Measurements from ENCODE around the gene GNB1L. TPM values are rescaled to one million over a fixed set of nuclear protein-coding genes. Genes with fewer than 3 reads are reported as not detected.
"Not testable (repeated sequence)": the region's sequence is repeated elsewhere in the genome, so short reads cannot be mapped to it uniquely, and the experiment has no call there.

Gene GNB1L
- total RNA-seq, 1 donor from 2014 or later, result 5.5 TPM

DNA sequence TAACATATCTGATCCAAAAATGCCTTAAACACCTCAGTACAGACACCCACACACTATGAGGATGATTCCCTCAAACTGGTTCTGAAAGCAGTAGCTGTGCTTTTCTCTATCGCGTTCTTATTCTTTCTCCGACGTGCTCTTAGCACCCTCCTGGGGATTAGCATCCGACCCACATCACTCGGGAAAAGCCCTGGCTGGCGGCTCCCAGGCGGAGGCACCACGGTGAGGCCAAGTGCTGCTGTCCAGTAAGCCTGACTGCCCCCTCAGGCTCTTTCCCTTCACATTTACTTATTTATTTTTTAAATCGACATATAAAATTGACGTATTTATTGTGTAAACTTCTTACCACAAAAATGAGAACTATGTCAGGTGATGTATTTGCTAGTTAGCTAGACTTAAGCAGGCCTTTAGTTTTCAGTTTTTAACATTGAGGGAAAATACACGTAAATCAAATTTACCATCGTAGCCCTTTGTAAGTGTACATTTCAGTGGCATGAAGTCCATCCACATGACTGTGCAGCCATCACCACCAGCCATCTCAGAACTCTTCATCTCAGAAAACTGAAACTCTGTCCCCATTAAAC lies 74.9 kb downstream of the GNB1L start:
- no peak for DNase-seq (ENCODE audit: low read depth in 2 of 2)

GRCh38 chr22:19779011-19779421 lies 75.7 kb downstream of the GNB1L start:
- DNase-seq (ENCODE audit: low read depth in 2 of 2), result no peak

GRCh38 chr22:19777192-19777591 lies 77.5 kb downstream of the GNB1L start:
- DNase-seq (ENCODE audit: low read depth in 2 of 2), result not testable (repeated sequence)

- no peak for DNase-seq (ENCODE audit: low read depth in 2 of 2)
These were observed 78.1 kb downstream of the GNB1L start for GRCh38 chr22:19776433-19777031.

GRCh38 chr22:19775496-19776325 lies 79.0 kb downstream of the GNB1L start:
- DNase-seq (ENCODE audit: low read depth in 2 of 2), result no peak

GRCh38 chr22:19774628-19775027 lies 80.0 kb downstream of the GNB1L start:
- DNase-seq (ENCODE audit: low read depth in 2 of 2), result no peak

- DNase-seq (ENCODE audit: low read depth in 2 of 2), result no peak
These were observed 81.1 kb downstream of the GNB1L start for GRCh38 chr22:19773470-19774040.

DNA sequence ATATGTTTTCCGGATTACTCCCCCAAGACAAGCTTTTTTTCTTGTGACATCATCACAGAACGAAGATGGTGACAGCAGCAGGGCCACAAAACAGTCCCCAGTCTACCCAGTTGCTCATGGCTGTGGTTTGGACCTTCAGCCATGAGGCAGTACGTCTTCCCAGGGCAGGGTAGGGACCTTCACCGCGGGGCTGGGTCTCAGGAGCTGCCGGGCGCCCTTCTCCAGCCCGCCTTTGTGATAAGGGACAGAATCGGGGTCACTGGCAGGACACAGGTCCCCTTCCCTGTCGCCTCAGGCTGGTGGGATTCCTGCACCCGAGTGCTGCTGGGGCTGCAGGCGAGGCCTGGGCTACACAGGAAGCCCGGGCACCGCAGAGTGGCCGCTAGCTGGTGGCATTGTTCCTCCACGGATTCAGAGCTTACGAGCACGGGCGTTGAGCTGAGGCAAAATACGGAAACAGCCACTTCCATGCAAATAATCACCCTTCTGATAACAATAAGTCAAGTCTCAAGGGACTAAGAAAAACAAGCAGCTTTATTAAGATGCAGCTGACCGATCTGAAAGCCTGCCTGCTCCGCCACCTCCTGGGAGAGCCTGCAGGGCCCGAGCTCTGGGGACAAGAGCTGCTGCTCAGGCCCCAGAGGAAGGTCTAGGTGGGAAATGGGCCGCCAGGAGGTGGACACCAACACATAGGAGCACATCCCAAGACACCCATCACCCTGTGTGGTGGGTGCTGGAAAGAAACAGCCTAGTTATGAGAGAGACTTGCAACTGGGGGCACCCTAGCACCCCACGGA lies 81.8 kb downstream of the GNB1L start:
- DNase-seq (ENCODE audit: low read depth in 2 of 2), result peak in 1 of 2 donors; percentile 79

DNA sequence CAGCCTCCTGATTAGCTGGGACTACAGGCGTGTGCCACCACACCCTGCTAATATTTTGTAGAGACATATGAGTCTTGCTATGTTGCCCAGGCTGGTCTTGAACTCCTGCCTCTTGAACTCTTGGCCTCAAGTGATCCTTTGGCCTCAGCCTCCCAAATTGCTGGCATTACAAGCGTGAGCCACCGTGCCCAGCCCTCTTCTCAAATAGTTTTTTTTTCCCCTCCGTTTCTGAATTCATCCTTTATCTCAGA lies 82.3 kb downstream of the GNB1L start:
- no peak for DNase-seq (ENCODE audit: low read depth in 2 of 2)

GRCh38 chr22:19770349-19771220 lies 84.1 kb downstream of the GNB1L start:
- no peak for DNase-seq (ENCODE audit: low read depth in 2 of 2)

GRCh38 chr22:19769393-19769715 lies 85.3 kb downstream of the GNB1L start:
- DNase-seq (ENCODE audit: low read depth in 2 of 2), result no peak

DNA sequence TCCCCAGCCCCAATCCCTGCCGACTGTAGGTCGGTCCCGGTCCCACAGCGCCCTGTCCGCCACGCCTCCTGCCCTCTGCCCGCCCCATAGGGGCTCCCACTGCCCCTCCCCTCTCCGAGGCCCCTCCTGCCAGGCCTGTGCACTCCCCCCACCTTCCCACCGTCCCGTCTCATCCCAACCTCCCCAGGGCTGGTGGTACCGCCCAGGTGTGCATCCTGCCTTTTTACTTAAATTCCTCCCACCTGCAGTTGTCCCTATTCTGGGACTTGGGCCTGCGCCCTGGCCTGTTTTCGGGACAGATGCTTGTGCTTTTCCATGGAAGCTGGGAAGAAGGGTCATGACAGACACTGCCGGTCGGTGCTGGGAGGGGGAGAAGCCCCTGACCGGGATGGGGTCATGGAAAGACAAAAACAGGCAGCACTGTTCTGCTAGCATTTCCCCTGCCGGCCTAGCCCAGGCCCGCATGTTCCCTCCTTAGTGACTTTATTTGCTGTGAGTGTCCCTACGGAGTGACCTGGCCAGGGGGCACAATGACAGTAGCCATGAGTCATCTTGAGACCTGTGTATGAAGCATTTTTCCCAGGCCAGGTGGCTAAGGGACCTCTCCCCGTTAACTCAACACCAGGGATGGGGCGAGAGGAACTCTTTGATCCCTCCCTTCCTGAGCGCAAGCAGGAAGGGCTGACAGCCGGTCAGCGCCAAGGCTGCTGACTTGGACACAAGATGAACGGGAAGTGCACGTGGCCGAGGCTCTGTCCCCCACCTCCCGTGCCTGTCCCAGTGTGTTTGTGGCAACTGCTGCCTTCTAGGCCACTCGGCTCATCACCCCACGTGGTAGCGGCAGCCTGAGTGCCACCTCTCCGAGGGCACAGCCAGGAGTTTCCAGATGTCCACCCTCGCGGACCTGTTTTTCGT lies 87.0 kb downstream of the GNB1L start:
- DNase-seq (ENCODE audit: low read depth in 2 of 2), result peak; percentile 88 to 99

- peak; percentile 80 to 85 for DNase-seq (ENCODE audit: low read depth in 2 of 2)
These were observed 87.9 kb downstream of the GNB1L start for GRCh38 chr22:19766511-19767426.

DNA sequence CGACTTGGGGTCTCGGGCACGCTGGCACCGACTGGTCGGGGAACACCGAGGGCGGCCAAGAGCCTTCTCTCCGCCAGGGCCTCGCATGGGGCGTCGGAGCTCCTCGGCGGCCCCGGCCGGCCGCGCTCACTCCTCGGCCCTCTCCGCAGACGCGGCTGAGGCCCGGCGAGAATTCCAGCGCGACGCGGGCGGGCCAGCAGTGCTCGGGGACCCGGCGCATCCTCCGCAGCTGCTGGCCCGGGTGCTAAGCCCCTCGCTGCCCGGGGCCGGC lies 88.5 kb downstream of the GNB1L start:
- no peak for DNase-seq (ENCODE audit: low read depth in 2 of 2)

GRCh38 chr22:19765477-19766239 lies 89.0 kb downstream of the GNB1L start:
- DNase-seq (ENCODE audit: low read depth in 2 of 2), result peak in 1 of 2 donors; percentile 53

DNA sequence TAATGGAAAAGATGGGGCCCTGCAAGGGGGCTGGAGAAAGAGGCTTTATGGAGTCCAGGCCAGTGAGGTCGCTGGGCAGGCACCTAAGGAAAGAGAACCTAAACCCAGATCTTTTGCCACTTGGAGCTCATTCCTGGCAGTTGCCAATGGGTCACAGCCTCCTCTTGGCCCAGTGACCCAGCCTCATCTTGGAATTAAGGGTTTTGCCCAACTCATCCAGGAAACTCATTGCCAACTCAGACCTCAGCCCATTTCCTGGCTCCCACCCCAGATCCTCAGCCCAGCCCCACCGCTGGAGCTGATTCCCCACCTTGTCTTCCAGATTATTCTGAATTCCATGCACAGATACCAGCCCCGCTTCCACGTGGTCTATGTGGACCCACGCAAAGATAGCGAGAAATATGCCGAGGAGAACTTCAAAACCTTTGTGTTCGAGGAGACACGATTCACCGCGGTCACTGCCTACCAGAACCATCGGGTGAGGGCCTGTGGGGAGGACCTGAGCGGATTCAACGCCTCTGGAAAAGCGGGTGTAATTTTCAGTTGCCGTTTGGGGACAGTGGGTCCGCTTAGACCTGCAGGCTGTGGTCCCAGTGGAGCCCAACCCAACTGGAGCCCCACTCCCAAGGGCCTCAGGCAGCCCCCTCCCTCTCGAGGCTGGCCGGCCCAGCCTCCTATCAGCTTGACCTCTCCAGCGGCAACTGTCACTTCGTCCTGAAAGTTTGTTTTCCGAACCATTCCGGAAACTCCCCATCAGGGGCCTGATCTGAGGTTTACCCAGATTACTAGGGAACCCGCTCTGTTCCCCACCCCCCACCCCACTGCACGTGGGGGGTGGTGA lies 89.8 kb downstream of the GNB1L start:
- DNase-seq (ENCODE audit: low read depth in 2 of 2), result peak in 1 of 2 donors; percentile 52

DNA sequence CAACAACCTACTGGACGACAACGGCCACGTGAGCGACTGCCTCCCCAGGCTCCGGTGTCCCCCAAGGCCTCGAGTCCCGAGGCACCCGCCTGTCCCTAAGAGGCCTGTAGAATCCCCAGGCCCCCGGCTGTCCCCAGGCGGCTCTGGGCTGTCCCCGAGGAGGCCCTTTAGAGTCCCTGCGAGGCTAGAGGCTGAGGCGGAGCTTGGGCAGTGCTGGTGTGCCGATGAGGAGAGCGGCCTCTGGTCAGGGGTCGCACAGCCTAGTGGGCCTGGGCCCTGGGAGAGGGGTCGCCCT lies 90.4 kb downstream of the GNB1L start:
- no peak for DNase-seq (ENCODE audit: low read depth in 2 of 2)
